GM23338 (cell line): Measurements from ENCODE around the gene PRAC2. TPM values are rescaled to one million over a fixed set of nuclear protein-coding genes. Genes with fewer than 3 reads are reported as not detected.

Experiments
- ATAC-seq: fragments of 200-7000 bp; cut with Tn5 transposase; 3 replicates; pipeline ENCODE4 v1.9.1; 2020
- DNase-seq: peaks from one replicate; pipeline ENCODE4 v3.0.0-alpha.2; 2015; ENCODE audit warnings: low spot score
- H2AFZ ChIP-seq: fragments of 200-600 bp; sonication (generic); 2 replicates; pipeline ENCODE4 v1.8.0; 2016; ENCODE audit warnings: antibody characterized with exemption, mild to moderate bottlenecking, moderate library complexity
- H3F3A ChIP-seq: fragments of 200-600 bp; sonication (generic); replicated peaks from 2 replicates; pipeline ENCODE4 v1.8.0; 2017; ENCODE audit warnings: antibody characterized with exemption, mixed run types, low read depth
- H3K27ac ChIP-seq: fragments of 200-600 bp; sonication (generic); 2 replicates; pipeline ENCODE4 v1.6.1; 2016; ENCODE audit warnings: low read depth
- H3K27me3 ChIP-seq: fragments of 200-600 bp; sonication (generic); 2 replicates; pipeline ENCODE4 v1.8.0; 2016; ENCODE audit warnings: mild to moderate bottlenecking, mixed run types, moderate library complexity; ENCODE audit not compliant: insufficient read depth
- H3K36me3 ChIP-seq: fragments of 200-600 bp; sonication (generic); 2 replicates; pipeline ENCODE4 v1.8.0; 2016; ENCODE audit warnings: mild to moderate bottlenecking; ENCODE audit not compliant: insufficient read depth
- H3K4me1 ChIP-seq: fragments of 200-600 bp; sonication (generic); 2 replicates; pipeline ENCODE4 v1.8.0; 2016; ENCODE audit warnings: mild to moderate bottlenecking, moderate library complexity; ENCODE audit not compliant: insufficient read depth
- H3K4me2 ChIP-seq: fragments of 200-600 bp; sonication (generic); 2 replicates; pipeline ENCODE4 v1.7.1; 2017; ENCODE audit warnings: mixed run types
- H3K4me3 ChIP-seq: fragments of 200-600 bp; sonication (generic); 2 replicates; pipeline ENCODE4 v1.6.1; 2016; ENCODE audit warnings: mixed run types
- H3K79me2 ChIP-seq: fragments of 200-600 bp; sonication (generic); replicated peaks from 2 replicates; pipeline ENCODE4 v1.8.0; 2017; ENCODE audit warnings: mild to moderate bottlenecking; ENCODE audit not compliant: insufficient read depth
- H3K9me2 ChIP-seq: fragments of 200-600 bp; sonication (generic); 2 replicates; pipeline ENCODE4 v1.8.0; 2017; ENCODE audit not compliant: insufficient read depth
- H4K20me1 ChIP-seq: fragments of 200-600 bp; sonication (generic); replicated peaks from 2 replicates; pipeline ENCODE4 v1.8.0; 2017; ENCODE audit warnings: mild to moderate bottlenecking; ENCODE audit not compliant: insufficient read depth
- H3K27ac Mint-ChIP-seq: 2 replicates; pipeline ENCODE4 v1.8.0; 2020; ENCODE audit warnings: inconsistent platforms, mild to moderate bottlenecking, moderate library complexity, mixed read lengths
- H3K27me3 Mint-ChIP-seq: 3 replicates; pipeline ENCODE4 v1.8.0; 2022; ENCODE audit warnings: low read depth, mild to moderate bottlenecking, moderate library complexity, mixed read lengths, inconsistent platforms; ENCODE audit not compliant: insufficient read depth, poor library complexity
- H3K36me3 Mint-ChIP-seq: 3 replicates; pipeline ENCODE4 v1.8.0; 2021; ENCODE audit warnings: low read depth, mild to moderate bottlenecking, inconsistent platforms, moderate library complexity, mixed read lengths
- H3K4me1 Mint-ChIP-seq: 3 replicates; pipeline ENCODE4 v1.8.0; 2020; ENCODE audit warnings: mild to moderate bottlenecking, inconsistent platforms, mixed read lengths
- H3K4me3 Mint-ChIP-seq: 3 replicates; pipeline ENCODE4 v1.8.0; 2021; ENCODE audit warnings: moderate library complexity, mild to moderate bottlenecking, inconsistent platforms, mixed read lengths
- H3K9me3 Mint-ChIP-seq: 3 replicates; pipeline ENCODE4 v1.8.0; 2020; ENCODE audit warnings: moderate library complexity, mild to moderate bottlenecking, inconsistent platforms, mixed read lengths
- CREB1 ChIP-seq: fragments of 250-450 bp; sonication (Bioruptor Pico); IDR thresholded peaks from 2 replicates; pipeline ENCODE4 v1.5.0; 2020; ENCODE audit warnings: low read depth, mild to moderate bottlenecking, moderate library complexity
- CTCF ChIP-seq, 2 experiments: fragments of 200-600 bp in 1 of 2; sonication (generic) in 1 of 2; conservative IDR thresholded peaks; 2 replicates each; pipeline versions ENCODE4 v1.5.1 to v1.6.1; 2016 to 2017; ENCODE audit warnings: antibody characterized with exemption in 2 of 2, low read depth in 2 of 2, mild to moderate bottlenecking in 2 of 2, moderate library complexity in 1 of 2
- EZH2 ChIP-seq: fragments of 200-600 bp; sonication (generic); IDR thresholded peaks from one replicate; pipeline ENCODE4 v1.8.0; 2017; ENCODE audit warnings: antibody characterized with exemption, mild to moderate bottlenecking, low read depth; ENCODE audit not compliant: unreplicated experiment
- EZH2phosphoT487 ChIP-seq: fragments of 200-600 bp; sonication (generic); IDR thresholded peaks from one replicate; pipeline ENCODE4 v1.8.1; 2018; ENCODE audit warnings: antibody characterized with exemption; ENCODE audit not compliant: unreplicated experiment
- JUNB ChIP-seq: IDR thresholded peaks from one replicate; pipeline ENCODE4 v1.6.1; 2016; ENCODE audit warnings: antibody characterized with exemption; ENCODE audit not compliant: unreplicated experiment
- NANOG ChIP-seq: IDR thresholded peaks from 2 replicates; pipeline ENCODE4 v1.6.1; 2016; ENCODE audit warnings: antibody characterized with exemption, borderline replicate concordance
- REST ChIP-seq: IDR thresholded peaks from one replicate; pipeline ENCODE4 v1.6.1; 2018; ENCODE audit warnings: antibody characterized with exemption; ENCODE audit not compliant: unreplicated experiment
- ZNF114 ChIP-seq: fragments of 250-450 bp; sonication (Bioruptor Pico); IDR thresholded peaks from 2 replicates; pipeline ENCODE4 v1.5.0; 2020; ENCODE audit warnings: mild to moderate bottlenecking, moderate library complexity
- polyA plus RNA-seq: library from polyadenylated mRNA; unstranded; fragments of >200 nt; fragmentation: Nextera tagmentation; extraction: Ambion mirVana; gene quantifications from 2 replicates; pipeline ENCODE4 v1.2.1, GENCODE V29; 2016
- total RNA-seq: library from RNA; depleted of rRNA; stranded (reverse); fragments of >200 nt; shearing (Covaris generic); gene quantifications from 2 replicates; pipeline ENCODE4 v1.2.3, GENCODE V29; 2014
- TF ChIP-seq, protein P1 (sequence below): IDR thresholded peaks from 2 replicates; pipeline ENCODE4 v1.6.1; 2016; ENCODE audit warnings: antibody characterized with exemption
- TF ChIP-seq, protein P2 (sequence below): fragments of 250-450 bp; sonication (Bioruptor Pico); IDR thresholded peaks from 2 replicates; pipeline ENCODE4 v1.5.0; 2020; ENCODE audit warnings: mild to moderate bottlenecking, moderate library complexity

The PRAC2 gene
- total and polyA plus RNA-seq, 2 experiments from 2014 or later: not detected

- no peaks in the 10 kb centered on the region for H3K36me3 Mint-ChIP-seq
- peaks cover 21% of the 10 kb centered on the region for H3F3A ChIP-seq
- no peaks in the 10 kb centered on the region for H3K9me2 ChIP-seq
- ATAC-seq (no peak), DNase-seq (no peak)
- no peak overlapping the region for H3K4me3 ChIP-seq
- peaks cover 31% of the 10 kb centered on the region for H3K4me1 Mint-ChIP-seq
- H3K4me1 ChIP-seq: peaks cover 22% of the 10 kb centered on the region
- H3K9me3 Mint-ChIP-seq: no peaks in the 10 kb centered on the region; the same call in 2 of the 3 replicates
- no peak overlapping the region for H3K4me2 ChIP-seq
- no peak overlapping the region for H2AFZ ChIP-seq
- H3K36me3 ChIP-seq: no peaks in the 10 kb centered on the region
- no peaks in the 10 kb centered on the region for H3K79me2 ChIP-seq
- peaks cover 3% of the 10 kb centered on the region; the same call in 1 of the 2 replicates for H4K20me1 ChIP-seq
- H3K27ac Mint-ChIP-seq: no peak overlapping the region
- H3K27me3 ChIP-seq: peaks cover 95% of the 10 kb centered on the region
- TF ChIP-seq, protein P1, sequence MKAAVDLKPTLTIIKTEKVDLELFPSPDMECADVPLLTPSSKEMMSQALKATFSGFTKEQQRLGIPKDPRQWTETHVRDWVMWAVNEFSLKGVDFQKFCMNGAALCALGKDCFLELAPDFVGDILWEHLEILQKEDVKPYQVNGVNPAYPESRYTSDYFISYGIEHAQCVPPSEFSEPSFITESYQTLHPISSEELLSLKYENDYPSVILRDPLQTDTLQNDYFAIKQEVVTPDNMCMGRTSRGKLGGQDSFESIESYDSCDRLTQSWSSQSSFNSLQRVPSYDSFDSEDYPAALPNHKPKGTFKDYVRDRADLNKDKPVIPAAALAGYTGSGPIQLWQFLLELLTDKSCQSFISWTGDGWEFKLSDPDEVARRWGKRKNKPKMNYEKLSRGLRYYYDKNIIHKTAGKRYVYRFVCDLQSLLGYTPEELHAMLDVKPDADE: no peak
- TF ChIP-seq, protein P2, sequence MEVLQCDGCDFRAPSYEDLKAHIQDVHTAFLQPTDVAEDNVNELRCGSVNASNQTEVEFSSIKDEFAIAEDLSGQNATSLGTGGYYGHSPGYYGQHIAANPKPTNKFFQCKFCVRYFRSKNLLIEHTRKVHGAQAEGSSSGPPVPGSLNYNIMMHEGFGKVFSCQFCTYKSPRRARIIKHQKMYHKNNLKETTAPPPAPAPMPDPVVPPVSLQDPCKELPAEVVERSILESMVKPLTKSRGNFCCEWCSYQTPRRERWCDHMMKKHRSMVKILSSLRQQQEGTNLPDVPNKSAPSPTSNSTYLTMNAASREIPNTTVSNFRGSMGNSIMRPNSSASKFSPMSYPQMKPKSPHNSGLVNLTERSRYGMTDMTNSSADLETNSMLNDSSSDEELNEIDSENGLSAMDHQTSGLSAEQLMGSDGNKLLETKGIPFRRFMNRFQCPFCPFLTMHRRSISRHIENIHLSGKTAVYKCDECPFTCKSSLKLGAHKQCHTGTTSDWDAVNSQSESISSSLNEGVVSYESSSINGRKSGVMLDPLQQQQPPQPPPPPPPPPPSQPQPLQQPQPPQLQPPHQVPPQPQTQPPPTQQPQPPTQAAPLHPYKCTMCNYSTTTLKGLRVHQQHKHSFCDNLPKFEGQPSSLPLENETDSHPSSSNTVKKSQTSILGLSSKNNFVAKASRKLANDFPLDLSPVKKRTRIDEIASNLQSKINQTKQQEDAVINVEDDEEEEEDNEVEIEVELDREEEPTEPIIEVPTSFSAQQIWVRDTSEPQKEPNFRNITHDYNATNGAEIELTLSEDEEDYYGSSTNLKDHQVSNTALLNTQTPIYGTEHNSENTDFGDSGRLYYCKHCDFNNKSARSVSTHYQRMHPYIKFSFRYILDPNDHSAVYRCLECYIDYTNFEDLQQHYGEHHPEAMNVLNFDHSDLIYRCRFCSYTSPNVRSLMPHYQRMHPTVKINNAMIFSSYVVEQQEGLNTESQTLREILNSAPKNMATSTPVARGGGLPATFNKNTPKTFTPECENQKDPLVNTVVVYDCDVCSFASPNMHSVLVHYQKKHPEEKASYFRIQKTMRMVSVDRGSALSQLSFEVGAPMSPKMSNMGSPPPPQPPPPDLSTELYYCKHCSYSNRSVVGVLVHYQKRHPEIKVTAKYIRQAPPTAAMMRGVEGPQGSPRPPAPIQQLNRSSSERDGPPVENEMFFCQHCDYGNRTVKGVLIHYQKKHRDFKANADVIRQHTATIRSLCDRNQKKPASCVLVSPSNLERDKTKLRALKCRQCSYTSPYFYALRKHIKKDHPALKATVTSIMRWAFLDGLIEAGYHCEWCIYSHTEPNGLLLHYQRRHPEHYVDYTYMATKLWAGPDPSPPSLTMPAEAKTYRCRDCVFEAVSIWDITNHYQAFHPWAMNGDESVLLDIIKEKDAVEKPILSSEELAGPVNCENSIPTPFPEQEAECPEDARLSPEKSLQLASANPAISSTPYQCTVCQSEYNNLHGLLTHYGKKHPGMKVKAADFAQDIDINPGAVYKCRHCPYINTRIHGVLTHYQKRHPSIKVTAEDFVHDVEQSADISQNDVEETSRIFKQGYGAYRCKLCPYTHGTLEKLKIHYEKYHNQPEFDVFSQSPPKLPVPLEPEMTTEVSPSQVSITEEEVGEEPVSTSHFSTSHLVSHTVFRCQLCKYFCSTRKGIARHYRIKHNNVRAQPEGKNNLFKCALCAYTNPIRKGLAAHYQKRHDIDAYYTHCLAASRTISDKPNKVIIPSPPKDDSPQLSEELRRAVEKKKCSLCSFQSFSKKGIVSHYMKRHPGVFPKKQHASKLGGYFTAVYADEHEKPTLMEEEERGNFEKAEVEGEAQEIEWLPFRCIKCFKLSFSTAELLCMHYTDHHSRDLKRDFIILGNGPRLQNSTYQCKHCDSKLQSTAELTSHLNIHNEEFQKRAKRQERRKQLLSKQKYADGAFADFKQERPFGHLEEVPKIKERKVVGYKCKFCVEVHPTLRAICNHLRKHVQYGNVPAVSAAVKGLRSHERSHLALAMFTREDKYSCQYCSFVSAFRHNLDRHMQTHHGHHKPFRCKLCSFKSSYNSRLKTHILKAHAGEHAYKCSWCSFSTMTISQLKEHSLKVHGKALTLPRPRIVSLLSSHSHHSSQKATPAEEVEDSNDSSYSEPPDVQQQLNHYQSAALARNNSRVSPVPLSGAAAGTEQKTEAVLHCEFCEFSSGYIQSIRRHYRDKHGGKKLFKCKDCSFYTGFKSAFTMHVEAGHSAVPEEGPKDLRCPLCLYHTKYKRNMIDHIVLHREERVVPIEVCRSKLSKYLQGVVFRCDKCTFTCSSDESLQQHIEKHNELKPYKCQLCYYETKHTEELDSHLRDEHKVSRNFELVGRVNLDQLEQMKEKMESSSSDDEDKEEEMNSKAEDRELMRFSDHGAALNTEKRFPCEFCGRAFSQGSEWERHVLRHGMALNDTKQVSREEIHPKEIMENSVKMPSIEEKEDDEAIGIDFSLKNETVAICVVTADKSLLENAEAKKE: no peak
- TF ChIP-seq EZH2: no peak
- no peak for TF ChIP-seq ZNF114 (CRISPR knock-in tag)
- TF ChIP-seq JUNB: no peak
- no peak for TF ChIP-seq REST
- TF ChIP-seq CTCF (conservative IDR thresholded peaks at IDR 0.05; ENCODE audit: low read depth in 2 of 2): no peak
- TF ChIP-seq CREB1 (CRISPR knock-in tag): no peak
- TF ChIP-seq NANOG: no peak
- no peak for TF ChIP-seq EZH2phosphoT487
- peaks cover 75% of the 10 kb centered on the region for H3K27me3 Mint-ChIP-seq
- H3K4me3 Mint-ChIP-seq: no peak overlapping the region
- H3K27ac ChIP-seq: no peak overlapping the region
These were observed 7.2 kb upstream of the PRAC2 start for GRCh38 chr17:48715496-48716399.
